Retinal pigment epithelial cell (primary cell): Measurements from ENCODE around the gene S100A1.

Experiments used
- DNase-seq: peaks from one replicate; pipeline ENCODE4 v3.0.0-alpha.2; 2010; ENCODE audit warnings: low read depth
- H3K4me3 ChIP-seq: 2 replicates; pipeline ENCODE4 v1.5.1; 2011; ENCODE audit warnings: mild to moderate bottlenecking, low read length, control low read depth, moderate library complexity
- TF ChIP-seq, protein P1 (sequence below): conservative IDR thresholded peaks from 2 replicates; pipeline ENCODE4 v1.5.1; 2011; ENCODE audit warnings: low read depth, low read length, control low read depth, inconsistent platforms

S100A1 gene

DNA sequence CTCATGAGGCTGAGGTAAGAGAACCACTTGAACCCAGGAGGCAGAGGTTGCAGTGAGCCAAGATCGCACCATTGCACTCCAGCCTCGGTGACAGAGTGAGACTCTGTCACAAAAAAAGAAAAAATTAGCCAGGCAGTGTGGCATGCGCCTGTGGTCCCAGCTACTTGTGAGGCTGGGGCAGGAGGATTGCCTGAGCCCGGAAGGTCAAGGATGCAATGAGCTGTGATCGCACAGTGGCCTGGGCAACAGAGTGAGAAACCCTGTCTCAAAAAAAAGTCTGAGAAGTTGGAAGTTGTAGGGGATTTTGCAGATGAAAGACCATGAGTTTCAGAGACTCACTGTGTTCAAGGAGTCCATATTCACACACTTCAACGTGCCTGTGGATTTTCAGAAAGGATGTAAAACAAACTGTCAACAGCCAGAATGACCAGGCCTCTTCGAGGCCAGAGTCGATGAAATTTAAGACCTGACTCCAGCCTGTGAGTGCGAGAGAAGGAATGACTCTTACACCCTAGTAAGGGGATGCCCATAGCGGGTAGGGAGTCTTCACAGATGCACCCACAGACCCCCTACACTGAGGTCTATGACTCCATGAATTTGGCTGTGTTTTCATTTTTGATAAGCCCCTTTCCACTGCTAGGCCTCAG lies 3.1 kb upstream of the S100A1 start:
- DNase-seq, result no peak
- TF ChIP-seq, protein P1, sequence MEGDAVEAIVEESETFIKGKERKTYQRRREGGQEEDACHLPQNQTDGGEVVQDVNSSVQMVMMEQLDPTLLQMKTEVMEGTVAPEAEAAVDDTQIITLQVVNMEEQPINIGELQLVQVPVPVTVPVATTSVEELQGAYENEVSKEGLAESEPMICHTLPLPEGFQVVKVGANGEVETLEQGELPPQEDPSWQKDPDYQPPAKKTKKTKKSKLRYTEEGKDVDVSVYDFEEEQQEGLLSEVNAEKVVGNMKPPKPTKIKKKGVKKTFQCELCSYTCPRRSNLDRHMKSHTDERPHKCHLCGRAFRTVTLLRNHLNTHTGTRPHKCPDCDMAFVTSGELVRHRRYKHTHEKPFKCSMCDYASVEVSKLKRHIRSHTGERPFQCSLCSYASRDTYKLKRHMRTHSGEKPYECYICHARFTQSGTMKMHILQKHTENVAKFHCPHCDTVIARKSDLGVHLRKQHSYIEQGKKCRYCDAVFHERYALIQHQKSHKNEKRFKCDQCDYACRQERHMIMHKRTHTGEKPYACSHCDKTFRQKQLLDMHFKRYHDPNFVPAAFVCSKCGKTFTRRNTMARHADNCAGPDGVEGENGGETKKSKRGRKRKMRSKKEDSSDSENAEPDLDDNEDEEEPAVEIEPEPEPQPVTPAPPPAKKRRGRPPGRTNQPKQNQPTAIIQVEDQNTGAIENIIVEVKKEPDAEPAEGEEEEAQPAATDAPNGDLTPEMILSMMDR, result no peak
- no peak overlapping the region for H3K4me3 ChIP-seq

DNA sequence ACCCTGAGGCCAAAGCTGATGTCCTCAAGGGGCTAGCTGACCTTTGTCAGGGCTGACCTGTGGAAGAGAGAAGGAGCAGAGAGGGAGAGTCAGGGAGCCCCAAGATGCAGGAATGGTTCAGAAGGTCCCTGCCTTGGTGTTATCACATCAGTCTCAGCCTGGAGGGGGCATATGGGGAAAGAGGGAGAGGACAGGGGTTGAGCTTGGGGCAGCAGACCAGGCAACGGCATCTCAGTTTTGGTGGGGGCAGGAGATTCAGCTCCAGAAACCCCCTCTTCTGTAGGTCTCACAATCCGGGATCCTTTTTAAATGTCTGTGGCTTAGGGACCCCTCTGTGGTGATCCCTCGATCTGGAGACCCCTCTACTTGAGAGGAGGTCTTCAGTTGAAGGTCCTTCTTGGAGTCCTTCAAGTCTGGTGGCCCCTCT lies 1.7 kb upstream of the S100A1 start:
- peak overlapping the region; percentile 62 for H3K4me3 ChIP-seq
- DNase-seq, result no peak
- TF ChIP-seq, protein P1, result no peak

DNA sequence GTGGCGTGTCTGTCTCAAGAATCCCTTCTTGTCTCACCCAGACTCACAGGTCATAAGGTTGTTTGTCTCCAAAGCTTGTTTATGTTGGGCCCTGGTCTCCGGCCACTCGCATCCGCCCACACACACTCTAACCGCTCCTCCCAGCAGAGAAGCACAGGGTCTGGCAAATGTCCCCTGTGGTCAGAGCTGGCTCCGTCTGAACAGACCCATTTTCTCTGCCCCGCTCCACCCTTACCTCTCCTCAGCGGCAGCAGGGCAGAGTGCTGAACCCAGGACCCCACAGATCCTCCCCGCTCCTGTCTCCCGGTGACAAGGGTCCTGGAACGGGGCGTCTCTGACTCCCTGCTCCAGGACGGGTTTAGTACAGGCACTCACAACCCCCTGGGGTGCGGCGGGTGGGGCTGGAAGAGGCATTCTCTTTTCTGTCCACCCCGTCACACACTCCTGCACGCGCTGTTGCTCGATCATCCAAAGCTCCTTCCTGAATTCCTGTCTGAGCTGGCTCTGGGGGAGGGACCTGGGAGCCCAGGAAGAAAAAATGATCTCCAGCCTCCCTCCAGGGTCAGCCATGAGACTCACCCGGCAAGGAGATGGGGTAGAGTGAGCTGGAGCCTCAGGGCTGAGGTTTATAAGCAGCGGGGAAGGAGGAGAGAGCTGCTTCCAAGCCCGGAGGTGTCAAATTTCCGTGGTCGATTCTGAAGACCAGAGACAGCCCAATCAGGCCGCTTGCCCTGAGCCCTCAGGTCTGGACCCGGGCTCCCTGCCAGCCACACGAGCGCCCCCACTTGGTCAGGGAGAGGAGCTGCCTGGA lies 1.1 kb upstream of the S100A1 start, which contains the start of gene S100A13:
TSS of gene S100A13 (minus strand) at position 602 of the 811 bp plus-strand sequence. CDS start 1,033 bp downstream, outside the sequence.
- DNase-seq, result peak; percentile 87
- TF ChIP-seq, protein P1, result peak; percentile 85
- peak within 1 kb of the TSS; percentile 62 for H3K4me3 ChIP-seq

DNA sequence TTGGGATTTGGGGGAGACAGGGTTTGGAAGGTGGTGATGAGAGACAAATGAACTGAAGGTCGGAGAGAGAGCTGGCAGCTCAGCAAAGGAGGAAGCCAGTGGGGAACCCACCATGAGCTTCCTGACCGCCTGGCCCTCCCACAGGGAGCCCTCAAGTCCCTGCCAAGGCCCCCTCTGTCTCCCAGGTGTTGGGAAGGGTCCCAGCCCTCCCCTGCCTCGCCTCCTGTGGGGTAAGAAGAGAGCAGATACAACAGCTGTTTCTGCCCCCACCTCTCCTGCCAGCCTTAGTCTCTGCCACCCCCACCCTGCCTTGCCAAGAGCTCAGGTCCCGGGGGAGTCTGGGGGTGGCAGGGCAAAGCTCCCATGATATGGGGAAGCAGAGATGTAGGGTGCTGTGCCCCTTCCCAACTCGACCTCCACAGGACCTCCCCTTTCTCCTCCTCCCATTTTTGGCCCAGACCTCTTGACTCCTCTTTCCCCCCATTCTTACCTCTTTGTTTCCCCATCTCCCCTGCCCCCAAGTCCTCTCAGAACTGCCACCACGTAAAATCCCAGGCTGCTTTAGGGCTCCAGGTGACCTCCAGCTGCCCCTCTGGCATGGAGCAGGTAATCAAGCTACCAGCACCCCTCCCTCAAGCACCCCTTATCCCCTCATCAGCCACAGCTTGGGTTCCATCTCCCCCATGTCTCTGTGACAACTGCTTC lies 556 bp downstream of the S100A1 start:
- DNase-seq, result no peak
- H3K4me3 ChIP-seq, result no peak overlapping the region
- TF ChIP-seq, protein P1, result no peak

DNA sequence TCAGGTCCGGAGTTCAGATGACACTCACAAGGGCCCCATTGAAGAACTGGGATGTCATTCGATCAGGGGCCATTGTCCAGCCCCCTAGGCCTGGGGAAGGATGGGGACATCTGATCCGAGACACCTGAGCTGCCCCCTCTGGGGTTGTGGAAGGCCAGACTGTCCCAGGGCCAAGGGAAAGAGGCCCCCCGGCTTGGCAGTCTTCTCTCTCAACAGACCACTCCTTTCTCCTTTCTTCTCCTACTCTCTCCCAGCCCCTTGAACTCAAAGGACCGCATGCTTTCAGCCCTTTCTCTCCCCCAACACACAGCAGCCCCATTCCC lies 1.1 kb downstream of the S100A1 start:
- DNase-seq, result no peak
- TF ChIP-seq, protein P1, result no peak
- H3K4me3 ChIP-seq, result no peak overlapping the region

DNA sequence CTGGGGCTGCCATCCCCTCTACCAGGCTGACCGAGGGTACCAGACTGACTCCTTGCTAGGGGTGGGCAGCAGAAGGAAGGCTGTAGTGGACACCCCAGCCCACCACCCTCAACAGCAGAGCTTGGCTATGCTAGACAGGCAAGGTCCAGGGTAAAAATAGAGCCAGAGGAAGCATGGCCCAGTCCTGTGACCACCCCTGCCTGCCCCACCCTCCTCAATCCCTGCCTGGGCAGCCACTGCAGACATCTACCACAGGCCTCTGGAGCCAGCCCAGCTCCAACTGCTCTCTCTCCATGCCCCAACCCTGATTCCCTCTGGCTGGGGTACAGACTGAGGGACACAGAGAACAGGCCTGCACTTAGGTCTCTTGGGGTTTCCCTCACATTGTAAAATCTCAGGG lies 1.7 kb downstream of the S100A1 start:
- TF ChIP-seq, protein P1, result no peak
- H3K4me3 ChIP-seq, result no peak overlapping the region
- no peak for DNase-seq
